ENCODE data around the gene XPO6. TPM values are rescaled to one million over a fixed set of nuclear protein-coding genes. Genes with fewer than 3 reads are reported as not detected.

The XPO6 gene
- polyA plus RNA-seq, 6 donors from 2014 or later, result 34.0 to 59.1 (median 56.1) TPM

DNA sequence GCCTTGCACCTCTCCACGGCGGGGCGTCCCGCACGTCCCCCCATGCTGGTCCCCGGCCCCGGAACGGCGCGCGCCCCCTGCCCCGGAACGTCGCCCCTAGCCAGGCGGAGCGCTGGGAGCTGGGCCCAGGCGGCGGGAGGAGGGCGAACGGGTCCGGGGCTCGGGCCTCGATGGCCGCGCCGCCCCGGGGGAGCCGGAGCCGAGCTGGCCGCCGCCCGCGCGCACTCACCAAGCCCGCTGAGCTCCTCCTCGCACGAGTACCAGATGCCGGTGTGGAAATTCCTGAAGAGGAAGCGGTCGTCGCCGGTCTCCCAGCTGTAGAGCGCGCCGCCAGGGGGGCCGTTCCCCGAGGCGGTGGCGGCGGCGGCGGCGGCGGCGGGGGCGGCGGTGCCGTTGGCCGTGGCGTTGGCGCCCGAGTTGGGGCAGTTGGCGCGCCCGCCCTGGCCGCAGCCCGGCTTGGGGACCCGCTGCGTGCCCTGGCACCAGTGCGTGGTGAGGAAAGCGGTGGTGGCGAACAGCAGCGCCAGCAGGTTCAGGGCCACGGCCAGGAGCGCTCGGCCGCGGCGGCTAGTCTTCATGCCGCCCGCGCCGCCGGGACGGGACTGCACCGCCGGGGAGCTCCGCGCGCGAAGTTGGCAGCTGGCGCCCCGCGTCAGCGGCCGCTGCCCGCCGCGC lies 148.8 kb downstream of the XPO6 start:
- H3K27ac Mint-ChIP-seq, result no peak overlapping the region
- H3K4me3 Mint-ChIP-seq, result peak overlapping the region in 1 of 8 donors; percentile 36
- H3K9me3 Mint-ChIP-seq, result no peaks in the 10 kb centered on the region
- H3K27me3 Mint-ChIP-seq, result peaks cover 34 to 74% (median 73%) of the 10 kb centered on the region in 3 donors
- H3K4me1 Mint-ChIP-seq, result peaks cover 0 to 3% (median 0%) of the 10 kb centered on the region in 3 donors
- H3K36me3 Mint-ChIP-seq, result no peaks in the 10 kb centered on the region
- ATAC-seq (ENCODE audit: low read depth in 2 of 2) (peak; percentile 25 to 33), DNase-seq (no peak)

DNA sequence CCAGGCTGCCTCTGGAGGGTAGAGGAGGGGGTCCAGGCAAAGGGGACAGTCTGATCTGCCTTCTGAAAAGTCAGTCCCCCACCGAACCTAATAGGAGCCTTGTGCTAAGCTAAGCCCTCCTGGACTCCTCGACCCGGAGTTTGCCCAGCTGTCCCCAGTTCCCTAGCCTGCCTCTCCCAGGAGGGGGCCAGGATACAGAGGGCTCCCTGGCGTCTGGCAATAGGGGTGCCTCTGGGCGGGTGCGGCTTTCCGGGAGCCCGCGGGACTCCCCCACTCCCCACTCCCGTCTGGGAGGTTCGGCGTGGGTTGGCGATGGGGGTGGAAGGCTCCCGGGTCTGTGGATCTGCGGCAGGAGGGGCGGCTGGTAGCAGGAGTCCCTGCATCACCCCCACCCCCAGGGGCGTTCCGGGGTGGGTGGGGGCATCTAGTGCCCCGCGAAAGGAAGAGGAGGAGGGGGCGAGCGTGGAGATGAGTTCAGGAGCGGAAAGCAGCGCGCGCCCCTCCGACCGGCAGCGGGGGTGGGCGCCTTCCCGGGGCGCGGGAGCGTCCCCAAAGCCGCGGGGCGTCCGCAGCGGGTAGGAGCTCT lies 149.4 kb downstream of the XPO6 start:
- DNase-seq (no peak), ATAC-seq (ENCODE audit: low read depth in 2 of 2) (no peak)
- H3K4me1 Mint-ChIP-seq, result peaks cover 0 to 3% (median 0%) of the 10 kb centered on the region in 3 donors
- no peak overlapping the region for H3K27ac Mint-ChIP-seq
- H3K27me3 Mint-ChIP-seq, result peaks cover 38 to 68% (median 68%) of the 10 kb centered on the region in 3 donors
- no peaks in the 10 kb centered on the region for H3K9me3 Mint-ChIP-seq
- peak overlapping the region in 3 of 8 donors; percentile 15 to 44 (median 36) for H3K4me3 Mint-ChIP-seq
- H3K36me3 Mint-ChIP-seq, result no peaks in the 10 kb centered on the region

DNA sequence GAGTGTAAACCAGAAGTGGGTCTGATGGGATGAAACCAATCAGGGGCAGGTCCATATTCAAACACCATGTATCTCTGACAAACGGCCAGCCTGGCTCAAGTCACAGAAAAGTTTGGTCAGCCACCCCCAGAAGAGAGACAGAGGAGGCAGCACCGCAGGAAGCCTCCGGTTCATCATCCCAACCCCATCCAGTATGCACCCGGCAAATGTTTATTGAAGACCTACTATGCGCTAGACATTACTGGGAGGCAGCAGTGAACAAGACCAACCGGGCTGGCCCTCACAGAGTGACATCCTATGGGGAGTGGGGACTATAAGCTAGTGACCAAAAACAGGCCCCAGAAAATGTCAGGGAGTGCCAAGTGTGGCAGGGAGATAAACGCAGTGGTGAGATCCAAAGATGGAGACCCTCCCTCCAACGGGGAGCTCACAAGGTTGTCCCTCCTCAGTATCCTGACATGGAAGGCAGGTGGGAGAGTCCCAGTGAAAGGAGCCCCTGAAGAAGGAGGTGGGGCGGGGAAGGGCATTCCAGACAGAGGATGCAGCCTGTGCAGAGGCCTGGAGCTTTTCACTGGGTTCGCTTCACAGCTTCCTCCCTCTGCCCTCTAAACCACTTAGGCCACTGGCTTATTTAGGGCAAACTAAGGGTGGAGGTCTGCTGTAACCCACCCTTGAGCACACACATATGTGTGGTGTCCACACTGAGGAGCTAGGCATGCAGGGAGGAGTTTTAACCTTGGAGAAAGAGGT lies 150.2 kb downstream of the XPO6 start:
- ATAC-seq (ENCODE audit: low read depth in 2 of 2) (no peak), DNase-seq (no peak)
- peaks cover 0 to 3% (median 0%) of the 10 kb centered on the region in 3 donors for H3K4me1 Mint-ChIP-seq
- no peak overlapping the region for H3K27ac Mint-ChIP-seq
- H3K4me3 Mint-ChIP-seq, result peak overlapping the region in 5 of 8 donors; percentile 36 to 66 (median 45)
- no peaks in the 10 kb centered on the region for H3K9me3 Mint-ChIP-seq
- peaks cover 42 to 74% (median 71%) of the 10 kb centered on the region in 3 donors for H3K27me3 Mint-ChIP-seq
- H3K36me3 Mint-ChIP-seq, result no peaks in the 10 kb centered on the region

DNA sequence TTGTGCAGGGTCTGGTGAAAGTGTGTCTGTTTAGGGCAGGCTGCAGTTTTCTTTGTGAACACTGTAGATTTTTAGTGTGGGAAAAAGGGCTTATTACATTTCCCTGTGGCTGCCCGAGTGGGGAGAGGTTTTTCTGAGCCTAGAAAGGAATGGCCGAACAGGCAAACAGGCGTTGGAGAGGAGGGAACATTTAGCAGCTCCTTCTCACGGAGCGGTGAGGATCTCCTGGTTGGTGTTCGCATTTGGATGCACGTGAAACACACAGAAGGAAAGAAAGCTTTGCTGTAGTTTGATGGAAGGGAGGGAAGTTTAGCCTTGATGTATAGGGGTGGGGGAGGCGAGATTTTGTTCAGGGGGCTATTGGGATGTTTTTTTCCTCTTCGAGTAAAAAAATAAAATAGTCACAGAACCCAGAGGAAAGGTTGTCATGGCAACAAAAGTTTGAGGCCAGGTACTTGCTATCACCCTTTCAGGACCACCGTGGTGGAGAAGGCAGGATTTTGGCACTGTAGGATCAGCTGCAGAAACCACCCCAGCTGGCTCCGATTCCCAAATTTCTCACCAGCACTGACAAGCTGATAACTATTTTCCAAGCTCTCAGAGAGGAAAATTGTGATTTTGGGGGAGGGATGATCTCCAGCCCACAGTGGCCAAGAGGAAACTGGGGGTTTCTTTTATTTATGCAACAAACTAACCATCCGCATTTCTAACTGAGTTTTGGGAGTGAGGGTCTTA lies 151.8 kb downstream of the XPO6 start:
- Mint-ChIP-seq H3K27me3 (peaks cover 39 to 63% (median 60%) of the 10 kb centered on the region in 3 donors), H3K4me1 (peaks cover 0 to 2% (median 0%) of the 10 kb centered on the region in 3 donors), H3K4me3 (no peak overlapping the region), H3K9me3 (no peaks in the 10 kb centered on the region), H3K36me3 (no peaks in the 10 kb centered on the region), H3K27ac (peak overlapping the region in 1 of 6 donors; percentile 17)
- DNase-seq, result no peak
- ATAC-seq (ENCODE audit: low read depth in 2 of 2), result no peak

DNA sequence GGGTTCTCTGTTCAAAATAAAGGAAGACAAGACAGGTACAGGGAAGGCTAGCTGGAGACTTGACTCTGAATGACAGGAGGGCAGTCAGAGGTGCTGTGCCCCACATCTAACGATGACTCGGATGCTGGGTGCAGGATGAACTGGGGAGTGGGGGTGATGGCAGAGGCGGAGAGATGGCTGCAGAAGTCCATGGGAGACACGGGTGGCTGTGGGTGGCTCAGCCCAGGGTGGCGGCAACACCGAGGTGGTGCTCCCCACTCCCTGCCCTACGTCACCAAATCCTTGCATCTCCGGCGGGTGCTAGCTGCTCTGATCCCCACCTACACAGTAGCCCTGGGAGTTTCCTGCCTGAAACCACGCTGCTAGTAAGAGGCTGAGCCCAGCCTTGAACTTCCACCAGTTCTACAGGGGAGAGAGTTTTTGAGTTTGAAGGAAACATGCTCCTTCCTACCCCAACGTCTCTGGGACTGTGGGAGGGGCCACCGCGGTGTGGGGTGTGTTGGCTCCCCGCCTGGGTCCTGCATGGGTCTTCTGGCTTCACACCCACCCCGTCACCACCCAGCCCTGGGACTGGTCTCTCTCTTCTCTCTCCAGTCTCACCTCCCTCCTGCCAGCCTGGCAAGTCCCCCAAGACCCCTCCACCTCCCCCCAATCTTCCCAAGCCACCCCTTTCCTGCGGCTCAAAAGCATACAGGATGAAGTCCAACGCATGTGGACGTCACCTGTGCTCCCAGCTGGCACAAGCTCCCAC lies 152.8 kb downstream of the XPO6 start:
- no peak for DNase-seq
- no peaks in the 10 kb centered on the region for H3K9me3 Mint-ChIP-seq
- H3K4me1 Mint-ChIP-seq, result peaks cover 0 to 2% (median 0%) of the 10 kb centered on the region in 3 donors
- H3K27ac Mint-ChIP-seq, result no peak overlapping the region
- ATAC-seq (ENCODE audit: low read depth in 2 of 2), result no peak
- peaks cover 34 to 61% (median 55%) of the 10 kb centered on the region in 3 donors for H3K27me3 Mint-ChIP-seq
- H3K4me3 Mint-ChIP-seq, result no peak overlapping the region
- no peaks in the 10 kb centered on the region for H3K36me3 Mint-ChIP-seq

DNA sequence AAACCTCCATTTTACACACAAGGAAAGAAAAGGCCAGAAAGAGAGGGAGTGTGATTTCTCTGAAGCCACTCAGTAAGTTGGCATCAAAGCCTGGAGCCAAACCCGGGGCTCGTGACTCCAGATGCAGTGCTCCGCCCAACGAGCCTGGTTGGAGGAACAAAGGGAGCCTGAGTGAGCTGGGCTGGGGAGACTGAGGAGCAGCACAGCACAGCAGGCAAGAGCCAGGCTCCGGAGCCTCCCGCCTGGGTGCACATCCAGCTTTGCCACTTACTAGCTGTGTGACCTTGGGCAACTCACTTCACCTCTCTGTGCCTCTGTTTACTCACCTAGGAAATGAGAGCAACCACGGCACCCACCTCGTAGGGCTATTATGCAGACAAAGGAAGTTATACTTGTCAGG lies 153.8 kb downstream of the XPO6 start:
- no peak overlapping the region for H3K27ac Mint-ChIP-seq
- no peak for ATAC-seq (ENCODE audit: low read depth in 2 of 2)
- no peaks in the 10 kb centered on the region for H3K9me3 Mint-ChIP-seq
- H3K4me3 Mint-ChIP-seq, result no peak overlapping the region
- peaks cover 39 to 70% (median 62%) of the 10 kb centered on the region in 3 donors for H3K27me3 Mint-ChIP-seq
- no peak for DNase-seq
- H3K4me1 Mint-ChIP-seq, result peaks cover 0 to 2% (median 0%) of the 10 kb centered on the region in 3 donors
- H3K36me3 Mint-ChIP-seq, result no peaks in the 10 kb centered on the region

DNA sequence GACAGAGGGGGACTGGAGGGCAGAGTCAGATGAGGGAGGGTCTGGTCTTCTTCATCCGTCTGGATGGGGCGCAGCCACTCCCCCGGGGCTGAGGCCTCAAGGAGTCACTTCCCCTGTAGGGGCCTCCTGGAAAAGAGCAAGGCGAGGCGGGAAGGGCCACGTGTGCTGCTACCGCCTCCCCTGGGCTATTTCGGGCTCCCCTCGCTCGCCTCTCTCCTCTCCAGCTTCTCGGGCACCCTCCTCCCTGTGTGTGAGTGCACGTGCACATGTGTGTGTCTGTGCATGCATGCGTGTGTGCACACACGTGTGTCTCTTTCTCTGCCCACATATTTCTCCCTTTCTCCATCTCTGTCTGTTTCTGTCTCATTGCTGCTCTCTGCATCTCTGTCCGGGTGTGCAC lies 158.3 kb downstream of the XPO6 start:
- Mint-ChIP-seq H3K9me3 (peaks cover 3 to 7% (median 5%) of the 10 kb centered on the region in 7 donors), H3K27me3 (peaks cover 23 to 29% (median 26%) of the 10 kb centered on the region in 3 donors), H3K4me3 (peak overlapping the region in 1 of 8 donors; percentile 57), H3K27ac (no peak overlapping the region), H3K36me3 (peaks cover 0 to 6% of the 10 kb centered on the region in 2 donors), H3K4me1 (no peaks in the 10 kb centered on the region)
- DNase-seq, result no peak
- ATAC-seq (ENCODE audit: low read depth in 2 of 2), result no peak

DNA sequence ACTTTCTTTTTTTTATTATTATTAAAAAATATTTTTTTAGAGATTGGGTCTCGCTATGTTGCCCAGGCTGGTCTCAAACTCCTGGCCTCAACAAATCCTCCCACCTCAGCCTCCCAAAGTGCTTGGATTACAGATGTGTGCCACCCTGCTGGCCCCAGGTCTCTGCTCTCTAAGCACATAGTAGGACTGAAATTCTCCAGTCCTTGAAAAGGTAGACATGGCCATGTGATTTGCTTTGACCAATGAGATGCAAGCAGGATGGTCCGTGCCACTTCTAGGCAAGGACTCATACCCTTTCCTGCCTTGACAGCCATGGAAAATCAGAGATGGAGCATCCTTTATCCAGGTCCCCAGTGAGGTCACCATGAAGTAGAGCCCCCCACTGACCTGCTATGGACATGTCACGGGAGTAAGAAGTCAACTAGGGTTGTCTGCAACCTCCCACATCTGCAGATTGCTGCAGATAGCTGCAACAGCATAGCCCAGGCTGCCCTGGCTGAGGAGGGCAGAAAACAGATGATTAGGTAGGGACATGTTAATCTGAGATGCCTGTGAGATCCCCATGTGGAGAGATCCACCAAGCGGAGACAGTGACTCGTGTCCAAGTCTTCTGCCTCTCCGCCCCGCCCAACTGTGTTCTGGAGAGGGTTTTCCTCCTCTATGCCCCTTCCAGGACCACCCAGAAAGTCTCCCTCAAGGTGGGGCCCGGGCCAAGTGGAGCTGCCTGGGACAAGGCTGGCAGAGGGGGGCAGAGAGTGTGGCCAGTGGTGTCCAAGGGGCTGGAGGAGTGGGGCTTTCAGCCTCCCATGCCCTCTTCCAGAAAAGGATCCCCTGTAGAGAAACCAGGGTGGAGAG lies 159.3 kb downstream of the XPO6 start:
- Mint-ChIP-seq H3K27ac (no peak overlapping the region), H3K4me1 (no peaks in the 10 kb centered on the region)

DNA sequence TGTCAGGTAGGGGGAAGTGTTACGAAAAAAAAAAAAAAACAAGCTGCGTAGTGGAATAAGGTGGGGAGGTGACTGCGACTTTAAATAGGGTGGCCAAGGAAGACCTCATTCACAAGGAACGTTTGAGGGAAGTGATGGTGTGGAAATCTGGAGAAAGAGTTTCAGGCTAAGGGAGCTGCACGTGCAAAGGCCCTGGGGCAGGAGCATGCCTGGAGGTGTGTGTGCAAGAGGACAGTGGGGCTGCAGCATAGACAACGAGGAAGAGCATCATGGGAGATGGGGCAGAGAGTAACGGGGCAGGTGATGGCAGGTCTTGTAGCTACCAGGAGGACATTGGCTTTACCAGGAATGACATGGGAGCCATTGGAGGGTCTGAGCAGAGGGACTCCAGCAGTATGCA lies 160.3 kb downstream of the XPO6 start:
- H3K27ac Mint-ChIP-seq, result no peak overlapping the region
- no peak overlapping the region for H3K4me3 Mint-ChIP-seq
- ATAC-seq (ENCODE audit: low read depth in 2 of 2) (no peak), DNase-seq (no peak)
- H3K4me1 Mint-ChIP-seq, result no peaks in the 10 kb centered on the region
- H3K9me3 Mint-ChIP-seq, result peaks cover 4 to 22% (median 11%) of the 10 kb centered on the region in 7 donors
- H3K27me3 Mint-ChIP-seq, result peaks cover 18 to 23% (median 22%) of the 10 kb centered on the region in 3 donors
- H3K36me3 Mint-ChIP-seq, result peaks cover 5 to 7% of the 10 kb centered on the region in 2 donors

More for the DNA sequence above, 159.3 kb downstream of the XPO6 start:
- ATAC-seq (ENCODE audit: low read depth in 2 of 2), result no peak
- no peak overlapping the region for H3K4me3 Mint-ChIP-seq
- H3K27me3 Mint-ChIP-seq, result peaks cover 18 to 24% (median 24%) of the 10 kb centered on the region in 3 donors
- no peak for DNase-seq
- H3K36me3 Mint-ChIP-seq, result peaks cover 0 to 7% of the 10 kb centered on the region in 2 donors
- H3K9me3 Mint-ChIP-seq, result peaks cover 3 to 11% (median 7%) of the 10 kb centered on the region in 7 donors

Data from naive B cell (primary cell).